ENCODE measurements around the gene OTOG. TPM values are rescaled to one million over a fixed set of nuclear protein-coding genes. Genes with fewer than 3 reads are reported as not detected.

The OTOG gene
- total and polyA plus RNA-seq, 2 of the 8 experiments (the other 6 are each of a cell fraction or from before 2014, with no cell fraction given): 0.41 to 1.5 TPM

DNA sequence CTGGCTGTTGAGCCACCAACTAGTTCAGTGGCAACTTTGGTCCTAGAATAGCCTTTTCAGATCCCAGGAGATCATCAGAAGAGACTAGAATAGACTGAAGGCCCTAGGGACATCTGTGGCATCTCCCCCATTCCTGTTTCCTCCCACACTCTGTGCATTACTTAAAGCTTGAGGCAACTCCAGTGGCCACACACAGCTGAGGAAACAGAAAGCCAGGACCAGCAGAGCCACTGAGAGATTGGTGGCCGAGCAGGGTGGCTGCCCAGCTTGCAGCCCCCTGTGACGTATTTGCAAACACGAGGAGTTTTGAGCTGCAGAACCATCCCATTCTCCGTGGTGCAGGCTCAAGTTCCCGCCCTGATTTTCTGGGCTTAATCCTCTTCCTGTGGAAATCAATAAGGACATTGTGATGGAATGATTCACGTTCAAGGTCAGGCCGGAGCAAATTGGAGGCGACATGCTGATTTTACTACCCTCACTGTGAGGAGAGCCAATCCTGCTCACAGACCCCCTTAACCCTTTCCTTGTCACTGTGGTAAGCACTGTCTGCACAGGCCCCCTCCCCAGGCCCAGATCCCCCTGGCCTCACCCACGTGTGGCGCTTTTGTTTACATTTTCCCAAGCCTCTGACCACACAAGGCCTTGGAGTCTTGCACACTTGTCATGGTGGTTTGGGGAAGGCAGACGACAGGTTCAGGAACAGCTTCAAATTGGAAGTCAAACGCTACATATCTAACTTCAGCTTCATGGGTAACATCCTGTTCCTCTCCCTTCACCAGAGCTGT, 103.3 kb downstream of the OTOG start:
- CTCF ChIA-PET (ENCODE audit: partially characterized antibody): interaction anchor here (0.7 to 3.0 kb wide), 12 partner anchors 10 to 102 kb away, joined by 3 to 17 read pairs (median 3); partner anchors contain the start of gene MYOD1
- Histone ChIP-seq H3K4me2 (ENCODE audit: insufficient read depth in 1 of 2, low read depth in 2 of 2, low read length in 2 of 2) (no peak overlapping the region), H2BK20ac (ENCODE audit: low read length) (no peak overlapping the region)

More for the DNA sequence above, 103.3 kb downstream of the OTOG start:
- Histone ChIP-seq H3K4ac (replicated peaks; ENCODE audit: insufficient read length, low read depth, low read length) (no peak overlapping the region), H3K56ac (replicated peaks; ENCODE audit: insufficient read length, low read depth, low read length) (no peak overlapping the region), H3K14ac (ENCODE audit: insufficient read length) (no peak overlapping the region), H3K18ac (ENCODE audit: extremely low read depth, low read length) (no peak overlapping the region), H3K4me1 (replicated peaks in 1 of 4; ENCODE audit: control insufficient read depth in 3 of 4, insufficient read depth in 4 of 4, low read length in 3 of 4) (peaks cover 3 to 9% (median 7%) of the 10 kb centered on the region in 4 experiments; a peak in 6 of 7 replicates), H3K4me3 (ENCODE audit: extremely low read depth in 1 of 4, insufficient read depth in 2 of 4, low read depth in 3 of 4, low read length in 4 of 4) (no peak overlapping the region), H3K79me2 (ENCODE audit: control insufficient read depth in 1 of 2, insufficient read depth in 2 of 2, low read length in 2 of 2) (no peaks in the 10 kb centered on the region), H3K36me3 (ENCODE audit: control insufficient read depth in 2 of 4, insufficient read depth in 4 of 4, low read length in 3 of 4) (no peaks in the 10 kb centered on the region), H3K27me3 (replicated peaks in 1 of 4; ENCODE audit: control insufficient read depth in 3 of 4, extremely low read depth in 1 of 4, insufficient read depth in 3 of 4, low read length in 3 of 4) (peaks cover 0 to 9% (median 3%) of the 10 kb centered on the region in 4 experiments; a peak in 3 of 7 replicates), H3K9me3 (ENCODE audit: insufficient read depth in 2 of 2, low read depth in 1 of 2, low read length in 1 of 2) (peaks cover 2 to 3% of the 10 kb centered on the region in 2 experiments; a peak in 2 of 4 replicates), H2BK12ac (ENCODE audit: low read depth, low read length) (0 out of 2 replicates have a peak overlapping the region, but pooled peaks have one; percentile 22), H3K9ac (replicated peaks in 1 of 4; ENCODE audit: extremely low read depth in 1 of 4, low read depth in 3 of 4, low read length in 3 of 4) (no peak overlapping the region), H4K20me1 (replicated peaks in 1 of 2; ENCODE audit: control insufficient read depth in 1 of 2, insufficient read depth in 2 of 2, low read length in 2 of 2) (no peaks in the 10 kb centered on the region), H3K23ac (ENCODE audit: insufficient read length) (no peak overlapping the region), H2BK15ac (ENCODE audit: low read length) (no peak overlapping the region), H2AFZ (ENCODE audit: low read length) (0 out of 2 replicates have a peak overlapping the region, but pooled peaks have one; percentile 19), H2BK5ac (ENCODE audit: low read depth, low read length) (no peak overlapping the region), H4K8ac (ENCODE audit: extremely low read depth, insufficient read depth, low read length) (no peak overlapping the region), H2AK5ac (ENCODE audit: low read depth, low read length) (no peak overlapping the region), H3K79me1 (ENCODE audit: low read depth, low read length) (no peaks in the 10 kb centered on the region), H3K23me2 (ENCODE audit: low read depth, low read length) (no peaks in the 10 kb centered on the region), H3K27ac (ENCODE audit: low read depth, low read length) (no peak overlapping the region), H4K91ac (replicated peaks; ENCODE audit: insufficient read length, low read length) (no peak overlapping the region), H4K5ac (ENCODE audit: insufficient read length, low read depth, low read length) (no peak overlapping the region), H2BK120ac (replicated peaks; ENCODE audit: low read depth, low read length) (no peak overlapping the region)
- TF ChIP-seq, protein P1, sequence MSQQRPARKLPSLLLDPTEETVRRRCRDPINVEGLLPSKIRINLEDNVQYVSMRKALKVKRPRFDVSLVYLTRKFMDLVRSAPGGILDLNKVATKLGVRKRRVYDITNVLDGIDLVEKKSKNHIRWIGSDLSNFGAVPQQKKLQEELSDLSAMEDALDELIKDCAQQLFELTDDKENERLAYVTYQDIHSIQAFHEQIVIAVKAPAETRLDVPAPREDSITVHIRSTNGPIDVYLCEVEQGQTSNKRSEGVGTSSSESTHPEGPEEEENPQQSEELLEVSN (IDR thresholded peaks at IDR 0.05): 0 out of 2 replicates have a peak, but pooled peaks have one; percentile 37
- TF ChIP-seq RAD21 (IDR thresholded peaks at IDR 0.05 in 1 of 2, conservative IDR thresholded peaks at IDR 0.05 in 1 of 2; ENCODE audit: low read depth in 2 of 2, low read length in 2 of 2): no peak
- POLR2A ChIA-PET (ENCODE audit: partially characterized antibody): no interaction called here
- no peak for FAIRE-seq
- 55% methylated on average over 12 of the region's 12 CpGs; no CpG with 5 or more reads in 1 of the 2 experiments for WGBS, 2 experiments (ENCODE audit: extremely low coverage in 1 of 2, insufficient coverage in 1 of 2, insufficient read length in 1 of 2, insufficient replicate concordance in 2 of 2, low coverage in 1 of 2, low lambda C conversion rate in 2 of 2, missing lambda C conversion rate in 1 of 2)
- no peak for DNase-seq (ENCODE audit: low read depth in 1 of 2, low spot score in 2 of 2)
